ENCODE measurements around the gene OSGIN1.

GRCh38 chr16:83935005-83935857 is 17.8 kb upstream of the OSGIN1 start:
- TF ChIP-seq, protein P1, sequence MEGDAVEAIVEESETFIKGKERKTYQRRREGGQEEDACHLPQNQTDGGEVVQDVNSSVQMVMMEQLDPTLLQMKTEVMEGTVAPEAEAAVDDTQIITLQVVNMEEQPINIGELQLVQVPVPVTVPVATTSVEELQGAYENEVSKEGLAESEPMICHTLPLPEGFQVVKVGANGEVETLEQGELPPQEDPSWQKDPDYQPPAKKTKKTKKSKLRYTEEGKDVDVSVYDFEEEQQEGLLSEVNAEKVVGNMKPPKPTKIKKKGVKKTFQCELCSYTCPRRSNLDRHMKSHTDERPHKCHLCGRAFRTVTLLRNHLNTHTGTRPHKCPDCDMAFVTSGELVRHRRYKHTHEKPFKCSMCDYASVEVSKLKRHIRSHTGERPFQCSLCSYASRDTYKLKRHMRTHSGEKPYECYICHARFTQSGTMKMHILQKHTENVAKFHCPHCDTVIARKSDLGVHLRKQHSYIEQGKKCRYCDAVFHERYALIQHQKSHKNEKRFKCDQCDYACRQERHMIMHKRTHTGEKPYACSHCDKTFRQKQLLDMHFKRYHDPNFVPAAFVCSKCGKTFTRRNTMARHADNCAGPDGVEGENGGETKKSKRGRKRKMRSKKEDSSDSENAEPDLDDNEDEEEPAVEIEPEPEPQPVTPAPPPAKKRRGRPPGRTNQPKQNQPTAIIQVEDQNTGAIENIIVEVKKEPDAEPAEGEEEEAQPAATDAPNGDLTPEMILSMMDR (IDR thresholded peaks at IDR 0.05; ENCODE audit: control extremely low read depth in 1 of 3, insufficient read depth in 1 of 3, low read depth in 1 of 3, low read length in 3 of 3): no peak
- no peak for TF ChIP-seq SP2 (IDR thresholded peaks at IDR 0.05; ENCODE audit: low read length)
- no peak for TF ChIP-seq POLR2A (IDR thresholded peaks at IDR 0.05; ENCODE audit: control extremely low read depth in 1 of 2, low read depth in 2 of 2, low read length in 2 of 2)
- no peak for TF ChIP-seq ATF2 (IDR thresholded peaks at IDR 0.05; ENCODE audit: low read length)
- no peak for TF ChIP-seq ZNF274 (IDR thresholded peaks at IDR 0.05; ENCODE audit: borderline replicate concordance, extremely low read depth, low read length)
- no peak for TF ChIP-seq GABPA (IDR thresholded peaks at IDR 0.05; ENCODE audit: borderline replicate concordance, insufficient read depth, low read length)

Measured in H1 (cell line).